DOHH2 (cell line): Measurements from ENCODE around the gene SHROOM1.

Experiments used
- H3F3A ChIP-seq: fragments of 200-600 bp; sonication (generic), shearing (Covaris generic); 2 replicates; pipeline ENCODE4 v1.6.0; 2016; ENCODE audit warnings: antibody characterized with exemption, mild to moderate bottlenecking; ENCODE audit not compliant: control insufficient read depth, insufficient read depth
- H3K27ac ChIP-seq: fragments of 200-600 bp; sonication (generic); 2 replicates; pipeline ENCODE4 v1.5.1; 2014; ENCODE audit warnings: low read depth, mild to moderate bottlenecking, low read length, moderate library complexity
- H3K27me3 ChIP-seq: fragments of 200-600 bp; sonication (generic); 2 replicates; pipeline ENCODE4 v1.6.1; 2014; ENCODE audit warnings: mild to moderate bottlenecking, low read length, mixed read lengths; ENCODE audit not compliant: control insufficient read depth
- H3K36me3 ChIP-seq: fragments of 200-600 bp; sonication (generic); 2 replicates; pipeline ENCODE4 v1.6.1; 2014; ENCODE audit warnings: mild to moderate bottlenecking, low read length, moderate library complexity, mixed read lengths; ENCODE audit not compliant: control insufficient read depth
- H3K4me1 ChIP-seq: fragments of 200-600 bp; sonication (generic); 2 replicates; pipeline ENCODE4 v1.6.1; 2014; ENCODE audit warnings: mild to moderate bottlenecking, low read length, mixed read lengths; ENCODE audit not compliant: control insufficient read depth
- H3K4me2 ChIP-seq: fragments of 200-600 bp; sonication (generic); 2 replicates; pipeline ENCODE4 v1.6.0; 2014; ENCODE audit warnings: mild to moderate bottlenecking, low read length, moderate library complexity
- H3K4me3 ChIP-seq: fragments of 200-600 bp; sonication (generic); 2 replicates; pipeline ENCODE4 v1.5.1; 2014; ENCODE audit warnings: mild to moderate bottlenecking, low read length, mixed read lengths
- H3K79me2 ChIP-seq: fragments of 200-600 bp; sonication (generic); 2 replicates; pipeline ENCODE4 v1.6.1; 2014; ENCODE audit warnings: mild to moderate bottlenecking, low read length, mixed read lengths; ENCODE audit not compliant: control insufficient read depth
- H3K9me2 ChIP-seq: fragments of 200-600 bp; sonication (generic); replicated peaks from 2 replicates; pipeline ENCODE4 v1.6.1; 2014; ENCODE audit warnings: mild to moderate bottlenecking, low read length, mixed read lengths; ENCODE audit not compliant: control insufficient read depth
- H3K9me3 ChIP-seq: fragments of 200-600 bp; sonication (generic); 2 replicates; pipeline ENCODE4 v1.6.1; 2014; ENCODE audit warnings: antibody characterized with exemption, low read length, mixed read lengths; ENCODE audit not compliant: control insufficient read depth, insufficient read depth
- H4K20me1 ChIP-seq: fragments of 200-600 bp; sonication (generic); 2 replicates; pipeline ENCODE4 v1.6.0; 2014; ENCODE audit warnings: low read depth, mild to moderate bottlenecking, antibody characterized with exemption, low read length, moderate library complexity; ENCODE audit not compliant: control insufficient read depth, insufficient read depth
- EZH2phosphoT487 ChIP-seq: fragments of 200-600 bp; sonication (generic); IDR thresholded peaks from 2 replicates; pipeline ENCODE4 v1.6.1; 2017; ENCODE audit warnings: borderline replicate concordance, mild to moderate bottlenecking, antibody characterized with exemption, low read length, moderate library complexity, mixed read lengths
- TF ChIP-seq, protein P1 (sequence below): fragments of 200-600 bp; sonication (generic); IDR thresholded peaks from one replicate; pipeline ENCODE4 v1.5.1; 2014; ENCODE audit warnings: antibody characterized with exemption, mild to moderate bottlenecking, low read depth, low read length; ENCODE audit not compliant: poor library complexity, severe bottlenecking

The SHROOM1 gene

DNA sequence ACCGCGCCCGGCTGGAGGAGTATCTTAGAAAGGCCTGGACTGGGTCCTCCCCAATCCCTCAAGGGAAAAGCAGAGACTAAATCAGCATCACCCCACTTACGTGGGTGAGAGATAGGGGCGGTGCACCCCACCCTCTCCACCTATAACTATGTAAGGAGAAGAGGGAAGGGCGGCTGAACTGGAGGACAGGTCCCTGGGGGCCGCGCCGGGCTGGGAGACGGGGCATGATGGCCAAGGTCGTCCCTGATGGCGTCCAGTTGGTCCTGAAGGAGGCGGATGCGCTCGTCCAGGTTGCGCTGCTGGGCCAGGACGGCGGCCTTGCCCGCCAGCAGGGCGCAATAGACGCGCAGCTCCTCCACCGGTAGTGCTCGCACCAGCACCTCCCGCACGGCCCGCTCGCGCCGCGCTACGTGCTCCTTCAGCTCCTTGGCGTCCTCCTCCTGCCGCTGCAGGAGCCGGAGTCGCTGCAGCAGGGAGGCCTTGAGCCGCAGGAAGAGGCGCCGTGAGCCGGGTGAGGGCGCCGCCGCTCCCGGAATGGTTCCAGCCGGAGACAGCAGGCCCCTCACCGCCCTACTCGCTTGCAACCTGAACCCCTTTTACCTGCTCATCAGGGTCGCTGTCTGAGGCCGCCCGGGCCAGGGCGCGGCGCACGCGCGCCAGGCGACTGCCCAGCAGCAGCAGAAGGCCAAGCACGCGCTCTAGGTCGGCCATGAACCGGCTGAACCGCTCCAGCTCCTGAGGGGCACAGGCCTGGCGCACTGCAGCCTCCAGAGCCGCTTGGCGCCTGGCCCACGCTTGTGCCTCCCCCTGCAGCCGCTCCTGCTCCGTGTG, 7.6 kb downstream of the SHROOM1 start:
- Histone ChIP-seq H3F3A (no peaks in the 10 kb centered on the region), H3K9me3 (no peaks in the 10 kb centered on the region), H3K4me1 (no peaks in the 10 kb centered on the region; the same call in 1 of the 2 replicates), H3K36me3 (no peaks in the 10 kb centered on the region), H3K27me3 (peaks cover 50% of the 10 kb centered on the region), H3K4me2 (0 out of 2 replicates have a peak overlapping the region, but pooled peaks have one; percentile 14), H3K79me2 (no peaks in the 10 kb centered on the region), H3K27ac (no peak overlapping the region), H3K4me3 (no peak overlapping the region), H3K9me2 (no peaks in the 10 kb centered on the region), H4K20me1 (no peaks in the 10 kb centered on the region)
- TF ChIP-seq, protein P1, sequence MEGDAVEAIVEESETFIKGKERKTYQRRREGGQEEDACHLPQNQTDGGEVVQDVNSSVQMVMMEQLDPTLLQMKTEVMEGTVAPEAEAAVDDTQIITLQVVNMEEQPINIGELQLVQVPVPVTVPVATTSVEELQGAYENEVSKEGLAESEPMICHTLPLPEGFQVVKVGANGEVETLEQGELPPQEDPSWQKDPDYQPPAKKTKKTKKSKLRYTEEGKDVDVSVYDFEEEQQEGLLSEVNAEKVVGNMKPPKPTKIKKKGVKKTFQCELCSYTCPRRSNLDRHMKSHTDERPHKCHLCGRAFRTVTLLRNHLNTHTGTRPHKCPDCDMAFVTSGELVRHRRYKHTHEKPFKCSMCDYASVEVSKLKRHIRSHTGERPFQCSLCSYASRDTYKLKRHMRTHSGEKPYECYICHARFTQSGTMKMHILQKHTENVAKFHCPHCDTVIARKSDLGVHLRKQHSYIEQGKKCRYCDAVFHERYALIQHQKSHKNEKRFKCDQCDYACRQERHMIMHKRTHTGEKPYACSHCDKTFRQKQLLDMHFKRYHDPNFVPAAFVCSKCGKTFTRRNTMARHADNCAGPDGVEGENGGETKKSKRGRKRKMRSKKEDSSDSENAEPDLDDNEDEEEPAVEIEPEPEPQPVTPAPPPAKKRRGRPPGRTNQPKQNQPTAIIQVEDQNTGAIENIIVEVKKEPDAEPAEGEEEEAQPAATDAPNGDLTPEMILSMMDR: no peak
- TF ChIP-seq EZH2phosphoT487: no peak

DNA sequence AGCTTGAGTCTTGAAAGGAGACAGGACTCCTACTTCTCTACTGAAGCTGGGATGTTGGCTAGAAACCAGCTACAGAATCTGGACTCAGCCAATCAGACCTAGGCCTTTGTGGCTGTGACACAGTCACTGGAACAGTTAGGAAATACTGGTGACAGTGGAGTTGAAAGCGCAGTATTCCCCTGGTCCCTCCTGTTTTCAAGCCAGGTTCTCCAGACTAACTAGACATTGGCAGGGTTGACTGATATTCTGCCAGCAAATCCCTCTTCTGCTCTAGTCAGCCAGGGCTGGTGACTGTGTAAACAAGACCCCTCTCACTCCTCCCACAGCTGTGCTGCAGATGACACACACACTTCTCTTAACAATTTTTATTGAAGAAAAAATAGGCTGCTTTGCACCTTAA, 8.7 kb downstream of the SHROOM1 start:
- TF ChIP-seq, protein P1: no peak
- TF ChIP-seq EZH2phosphoT487: no peak
- no peaks in the 10 kb centered on the region for H3K36me3 ChIP-seq
- no peaks in the 10 kb centered on the region for H4K20me1 ChIP-seq
- no peaks in the 10 kb centered on the region for H3K9me3 ChIP-seq
- no peak overlapping the region for H3K4me3 ChIP-seq
- H3K4me1 ChIP-seq: peaks cover 1% of the 10 kb centered on the region; the same call in 1 of the 2 replicates
- no peaks in the 10 kb centered on the region for H3F3A ChIP-seq
- peaks cover 42% of the 10 kb centered on the region for H3K27me3 ChIP-seq
- H3K79me2 ChIP-seq: no peaks in the 10 kb centered on the region
- no peaks in the 10 kb centered on the region for H3K9me2 ChIP-seq
- no peak overlapping the region for H3K4me2 ChIP-seq
- no peak overlapping the region for H3K27ac ChIP-seq

- TF ChIP-seq EZH2phosphoT487: no peak
- TF ChIP-seq, protein P1: no peak
- H3K27me3 ChIP-seq: peaks cover 38% of the 10 kb centered on the region
These were observed 9.1 kb downstream of the SHROOM1 start for GRCh38 chr5:132821350-132821749.

More at GRCh38 chr5:132821350-132821749, 9.1 kb downstream of the SHROOM1 start:
- Histone ChIP-seq H3K9me2 (no peaks in the 10 kb centered on the region), H3K4me3 (no peak overlapping the region), H3F3A (no peaks in the 10 kb centered on the region), H4K20me1 (no peaks in the 10 kb centered on the region), H3K4me2 (no peak overlapping the region), H3K36me3 (no peaks in the 10 kb centered on the region), H3K4me1 (peaks cover 3% of the 10 kb centered on the region; the same call in 1 of the 2 replicates), H3K27ac (no peak overlapping the region), H3K9me3 (no peaks in the 10 kb centered on the region), H3K79me2 (no peaks in the 10 kb centered on the region)
